HCT116 (cell line): ENCODE data around the gene NSUN4.

Experiments used
- POLR2A ChIP-seq: IDR thresholded peaks from 2 replicates; pipeline ENCODE4 v1.7.0; 2011; ENCODE audit warnings: borderline replicate concordance; ENCODE audit not compliant: insufficient read depth, insufficient read length; ENCODE audit errors: extremely low read depth
- SP1 ChIP-seq: IDR thresholded peaks from 2 replicates; pipeline ENCODE4 v1.6.1; 2012; ENCODE audit warnings: low read depth
- TCF7L2 ChIP-seq: IDR thresholded peaks from 2 replicates; pipeline ENCODE4 v1.7.0; 2011; ENCODE audit warnings: borderline replicate concordance, inconsistent platforms; ENCODE audit not compliant: insufficient read depth, insufficient read length; ENCODE audit errors: extremely low read depth
- TF ChIP-seq, protein P1 (sequence below), 3 experiments: fragments of 200-600 bp in 1 of 3; sonication (generic) in 1 of 3; IDR thresholded peaks in 2 of 3; conservative IDR thresholded peaks in 1 of 3; 2 replicates each; pipeline ENCODE4 v1.5.1; 2012 to 2017; ENCODE audit warnings: low read depth in 2 of 3, low read length in 2 of 3, antibody characterized with exemption in 1 of 3, borderline replicate concordance in 1 of 3, control low read depth in 1 of 3, mild to moderate bottlenecking in 1 of 3, mixed read lengths in 1 of 3, mixed run types in 1 of 3, moderate library complexity in 1 of 3; ENCODE audit not compliant: insufficient read depth in 1 of 3
- TF ChIP-seq, protein P2 (sequence below): IDR thresholded peaks from 2 replicates; pipeline ENCODE4 v1.6.1; 2012; ENCODE audit warnings: low read depth

DNA sequence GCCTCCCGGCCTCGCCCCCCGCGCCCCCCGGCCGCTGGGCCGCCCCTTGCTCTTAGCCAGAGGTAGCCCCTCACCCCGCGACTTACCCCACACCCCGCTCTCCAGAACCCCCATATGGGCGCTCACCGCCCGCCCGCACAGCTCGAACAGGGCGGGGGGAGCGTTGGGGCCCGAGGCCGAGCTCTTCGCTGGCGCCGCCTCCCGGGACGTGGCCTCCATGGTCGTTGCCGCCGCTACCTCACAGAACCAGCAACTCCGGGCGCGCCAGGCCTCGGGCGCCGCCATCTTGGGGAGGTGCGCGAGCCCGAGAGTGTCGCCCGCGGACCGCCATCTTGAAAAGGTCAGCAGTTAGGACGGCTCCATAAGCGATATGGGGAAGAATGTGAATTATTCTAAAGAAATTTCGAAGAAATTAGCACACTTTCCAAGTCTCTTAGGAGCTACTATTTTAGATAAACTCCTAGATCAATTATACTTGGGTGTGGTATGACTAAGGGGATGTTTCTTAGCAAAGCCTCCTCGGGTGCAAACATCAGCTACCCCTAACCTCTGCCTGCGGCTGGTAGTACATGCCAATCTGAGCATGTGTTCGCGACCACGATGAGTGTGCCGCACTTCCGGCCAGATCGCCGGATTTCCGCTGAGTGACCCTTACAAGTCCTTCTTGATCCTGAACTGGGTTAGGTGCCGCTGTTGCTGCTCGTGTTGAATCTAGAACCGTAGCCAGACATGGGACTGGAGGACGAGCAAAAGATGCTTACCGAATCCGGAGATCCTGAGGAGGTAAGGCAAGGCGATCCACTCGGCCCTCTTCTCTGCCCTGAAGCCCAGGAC, 37.4 kb upstream of the NSUN4 start, which contains the start of the genes LRRC41 and UQCRH:
- TF ChIP-seq TCF7L2, result peak; percentile 35
- peak; percentile 89 for TF ChIP-seq SP1
- TF ChIP-seq, protein P1, sequence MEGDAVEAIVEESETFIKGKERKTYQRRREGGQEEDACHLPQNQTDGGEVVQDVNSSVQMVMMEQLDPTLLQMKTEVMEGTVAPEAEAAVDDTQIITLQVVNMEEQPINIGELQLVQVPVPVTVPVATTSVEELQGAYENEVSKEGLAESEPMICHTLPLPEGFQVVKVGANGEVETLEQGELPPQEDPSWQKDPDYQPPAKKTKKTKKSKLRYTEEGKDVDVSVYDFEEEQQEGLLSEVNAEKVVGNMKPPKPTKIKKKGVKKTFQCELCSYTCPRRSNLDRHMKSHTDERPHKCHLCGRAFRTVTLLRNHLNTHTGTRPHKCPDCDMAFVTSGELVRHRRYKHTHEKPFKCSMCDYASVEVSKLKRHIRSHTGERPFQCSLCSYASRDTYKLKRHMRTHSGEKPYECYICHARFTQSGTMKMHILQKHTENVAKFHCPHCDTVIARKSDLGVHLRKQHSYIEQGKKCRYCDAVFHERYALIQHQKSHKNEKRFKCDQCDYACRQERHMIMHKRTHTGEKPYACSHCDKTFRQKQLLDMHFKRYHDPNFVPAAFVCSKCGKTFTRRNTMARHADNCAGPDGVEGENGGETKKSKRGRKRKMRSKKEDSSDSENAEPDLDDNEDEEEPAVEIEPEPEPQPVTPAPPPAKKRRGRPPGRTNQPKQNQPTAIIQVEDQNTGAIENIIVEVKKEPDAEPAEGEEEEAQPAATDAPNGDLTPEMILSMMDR (IDR thresholded peaks at IDR 0.05 in 2 of 3, conservative IDR thresholded peaks at IDR 0.05 in 1 of 3; ENCODE audit: borderline replicate concordance in 1 of 3, insufficient read depth in 1 of 3, low read depth in 2 of 3, low read length in 2 of 3), result 0 out of 6 replicates have a peak, but pooled peaks of 1 of the 3 experiments have one; percentile 6
- TF ChIP-seq, protein P2, sequence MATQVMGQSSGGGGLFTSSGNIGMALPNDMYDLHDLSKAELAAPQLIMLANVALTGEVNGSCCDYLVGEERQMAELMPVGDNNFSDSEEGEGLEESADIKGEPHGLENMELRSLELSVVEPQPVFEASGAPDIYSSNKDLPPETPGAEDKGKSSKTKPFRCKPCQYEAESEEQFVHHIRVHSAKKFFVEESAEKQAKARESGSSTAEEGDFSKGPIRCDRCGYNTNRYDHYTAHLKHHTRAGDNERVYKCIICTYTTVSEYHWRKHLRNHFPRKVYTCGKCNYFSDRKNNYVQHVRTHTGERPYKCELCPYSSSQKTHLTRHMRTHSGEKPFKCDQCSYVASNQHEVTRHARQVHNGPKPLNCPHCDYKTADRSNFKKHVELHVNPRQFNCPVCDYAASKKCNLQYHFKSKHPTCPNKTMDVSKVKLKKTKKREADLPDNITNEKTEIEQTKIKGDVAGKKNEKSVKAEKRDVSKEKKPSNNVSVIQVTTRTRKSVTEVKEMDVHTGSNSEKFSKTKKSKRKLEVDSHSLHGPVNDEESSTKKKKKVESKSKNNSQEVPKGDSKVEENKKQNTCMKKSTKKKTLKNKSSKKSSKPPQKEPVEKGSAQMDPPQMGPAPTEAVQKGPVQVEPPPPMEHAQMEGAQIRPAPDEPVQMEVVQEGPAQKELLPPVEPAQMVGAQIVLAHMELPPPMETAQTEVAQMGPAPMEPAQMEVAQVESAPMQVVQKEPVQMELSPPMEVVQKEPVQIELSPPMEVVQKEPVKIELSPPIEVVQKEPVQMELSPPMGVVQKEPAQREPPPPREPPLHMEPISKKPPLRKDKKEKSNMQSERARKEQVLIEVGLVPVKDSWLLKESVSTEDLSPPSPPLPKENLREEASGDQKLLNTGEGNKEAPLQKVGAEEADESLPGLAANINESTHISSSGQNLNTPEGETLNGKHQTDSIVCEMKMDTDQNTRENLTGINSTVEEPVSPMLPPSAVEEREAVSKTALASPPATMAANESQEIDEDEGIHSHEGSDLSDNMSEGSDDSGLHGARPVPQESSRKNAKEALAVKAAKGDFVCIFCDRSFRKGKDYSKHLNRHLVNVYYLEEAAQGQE, result no peak
- peak; percentile 78 for TF ChIP-seq POLR2A
